Gastrocnemius medialis (tissue), 4 donors: ENCODE results near the gene ASMTL. TPM values are rescaled to one million over a fixed set of nuclear protein-coding genes. Genes with fewer than 3 reads are reported as not detected.

Source experiments
- ATAC-seq, 2 donors: fragments of 150-250 bp; one replicate each; pipeline ENCODE4 v1.9.1; 2016
- DNase-seq, 2 donors: peaks; one replicate each; pipeline ENCODE4 v3.0.0-alpha.2; 2019
- H3K27ac ChIP-seq, 4 donors: fragments of 200-600 bp; sonication (generic); 1 replicate in 1 of 4; 2 replicates in 3 of 4; pipeline ENCODE4 v1.5.1; 2016 to 2018; ENCODE audit warnings: mild to moderate bottlenecking in 2 of 4, moderate library complexity in 1 of 4
- H3K27me3 ChIP-seq, 3 donors: fragments of 200-600 bp; sonication (generic) in 2 of 3; 1 replicate in 1 of 3; 2 replicates in 2 of 3; pipeline versions ENCODE4 v1.5.1 to v1.6.0; 2016 to 2019; ENCODE audit warnings: mild to moderate bottlenecking in 1 of 3, moderate library complexity in 1 of 3
- H3K36me3 ChIP-seq, 2 donors: fragments of 200-600 bp; sonication (generic) in 1 of 2; one replicate each; pipeline ENCODE4 v1.5.1; 2017 to 2018
- H3K4me1 ChIP-seq, 2 donors: fragments of 200-600 bp; sonication (generic) in 1 of 2; one replicate each; pipeline ENCODE4 v1.5.1; 2016 to 2017; ENCODE audit warnings: mild to moderate bottlenecking in 2 of 2
- H3K4me3 ChIP-seq, 4 donors: fragments of 200-600 bp; sonication (generic) in 3 of 4; 1 replicate in 1 of 4; 2 replicates in 3 of 4; pipeline ENCODE4 v1.5.1; 2016 to 2019; ENCODE audit warnings: mild to moderate bottlenecking in 2 of 4
- H3K9me3 ChIP-seq, 3 donors: fragments of 200-600 bp; sonication (generic) in 2 of 3; 1 replicate in 1 of 3; 2 replicates in 2 of 3; pipeline ENCODE4 v1.5.1; 2016 to 2019
- POLR2A ChIP-seq, 2 donors: fragments of 450-650 bp; IDR thresholded peaks; one replicate each; pipeline ENCODE4 v1.6.1; 2017; ENCODE audit warnings: antibody characterized with exemption in 2 of 2, mild to moderate bottlenecking in 2 of 2, moderate library complexity in 2 of 2
- in situ Hi-C, 4 donors: fragments of 200-750 bp; cut with MboI; loops; one replicate each; pipeline versions ENCODE4 v1.15.0 to v1.8.0; 2017; ENCODE audit warnings: low sequenced_read_pairs in 4 of 4
- intact Hi-C: fragments of 100-400 bp; cut with DNase I; formaldehyde crosslinking; loops from one replicate; pipeline ENCODE4 v1.15.1; 2023; ENCODE audit warnings: low total_unique reads
- total RNA-seq, 4 donors: library from RNA; depleted of rRNA; stranded (reverse); fragments of >200 nt; gene quantifications; one replicate each; pipeline versions ENCODE4 v1.1.0 to v1.2.3, GENCODE V29; 2016
- TF ChIP-seq, protein P1 (sequence below), 5 experiments: fragments of 450-650 bp in 3 of 5; fragments of 200-600 bp in 2 of 5; sonication (generic) in 2 of 5; IDR thresholded peaks in 4 of 5; conservative IDR thresholded peaks in 1 of 5; 1 replicate in 4 of 5; 2 replicates in 1 of 5; pipeline ENCODE4 v1.5.1; 2016 to 2019; ENCODE audit warnings: antibody characterized with exemption in 5 of 5, mild to moderate bottlenecking in 3 of 5, moderate library complexity in 3 of 5

The ASMTL gene
- total RNA-seq, 4 donors from 2014 or later: 13.6 to 19.5 (median 13.9) TPM

DNA sequence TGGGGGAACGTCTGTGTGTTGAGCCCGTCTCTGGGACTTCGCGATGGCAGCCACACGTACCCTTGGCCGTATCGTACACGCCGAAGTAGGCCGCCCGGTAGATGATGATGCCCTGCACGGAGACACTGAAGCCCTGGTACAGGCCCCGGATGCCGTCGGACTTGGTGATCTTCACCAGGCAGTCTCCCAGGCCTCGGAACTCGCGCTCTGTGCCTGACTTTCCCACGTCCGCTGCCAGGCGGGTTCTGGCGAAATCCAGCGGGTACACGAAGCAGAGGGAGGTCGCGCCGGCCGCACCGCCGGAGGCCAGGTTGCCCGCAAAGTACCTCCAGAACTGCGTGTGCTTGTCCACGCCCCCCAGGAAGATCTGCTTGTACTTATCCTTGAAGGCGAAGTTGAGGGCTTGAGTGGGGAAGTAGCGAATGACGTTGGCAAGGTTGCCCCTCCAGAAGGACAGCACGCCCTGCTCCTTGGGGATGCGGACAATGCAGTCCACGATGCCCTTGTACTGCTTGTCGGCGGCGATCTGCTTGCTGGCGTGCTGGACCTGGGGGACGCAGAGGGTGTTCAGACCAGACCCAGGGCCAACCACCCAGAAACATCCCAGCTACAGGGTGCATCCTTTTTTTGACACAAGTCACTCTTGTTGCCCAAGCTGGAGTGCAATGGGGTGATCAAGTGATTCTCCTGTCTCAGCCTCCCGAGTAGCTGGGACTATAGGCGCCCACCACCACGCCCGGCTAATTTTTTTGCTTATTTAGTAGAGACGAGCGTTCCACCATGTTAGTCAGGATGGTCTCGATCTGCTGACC lies 63.3 kb downstream of the ASMTL start:
- no peak overlapping the region for H3K4me3 ChIP-seq
- H3K27ac ChIP-seq: no peak overlapping the region
- H3K36me3 ChIP-seq: peaks cover 2 to 65% of the 10 kb centered on the region in 2 donors
- in situ Hi-C loops: no loop called here
- TF ChIP-seq, protein P1, sequence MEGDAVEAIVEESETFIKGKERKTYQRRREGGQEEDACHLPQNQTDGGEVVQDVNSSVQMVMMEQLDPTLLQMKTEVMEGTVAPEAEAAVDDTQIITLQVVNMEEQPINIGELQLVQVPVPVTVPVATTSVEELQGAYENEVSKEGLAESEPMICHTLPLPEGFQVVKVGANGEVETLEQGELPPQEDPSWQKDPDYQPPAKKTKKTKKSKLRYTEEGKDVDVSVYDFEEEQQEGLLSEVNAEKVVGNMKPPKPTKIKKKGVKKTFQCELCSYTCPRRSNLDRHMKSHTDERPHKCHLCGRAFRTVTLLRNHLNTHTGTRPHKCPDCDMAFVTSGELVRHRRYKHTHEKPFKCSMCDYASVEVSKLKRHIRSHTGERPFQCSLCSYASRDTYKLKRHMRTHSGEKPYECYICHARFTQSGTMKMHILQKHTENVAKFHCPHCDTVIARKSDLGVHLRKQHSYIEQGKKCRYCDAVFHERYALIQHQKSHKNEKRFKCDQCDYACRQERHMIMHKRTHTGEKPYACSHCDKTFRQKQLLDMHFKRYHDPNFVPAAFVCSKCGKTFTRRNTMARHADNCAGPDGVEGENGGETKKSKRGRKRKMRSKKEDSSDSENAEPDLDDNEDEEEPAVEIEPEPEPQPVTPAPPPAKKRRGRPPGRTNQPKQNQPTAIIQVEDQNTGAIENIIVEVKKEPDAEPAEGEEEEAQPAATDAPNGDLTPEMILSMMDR (IDR thresholded peaks at IDR 0.05 in 4 of 5, conservative IDR thresholded peaks at IDR 0.05 in 1 of 5): no peak
- no peak for TF ChIP-seq POLR2A (IDR thresholded peaks at IDR 0.05)
- H3K27me3 ChIP-seq: no peaks in the 10 kb centered on the region
- no peak for ATAC-seq
- peaks cover 35 to 54% of the 10 kb centered on the region in 2 donors for H3K4me1 ChIP-seq
- DNase-seq: peak in 1 of 2 donors; percentile 17
- H3K9me3 ChIP-seq: no peaks in the 10 kb centered on the region
- intact Hi-C loops: no loop called here

DNA sequence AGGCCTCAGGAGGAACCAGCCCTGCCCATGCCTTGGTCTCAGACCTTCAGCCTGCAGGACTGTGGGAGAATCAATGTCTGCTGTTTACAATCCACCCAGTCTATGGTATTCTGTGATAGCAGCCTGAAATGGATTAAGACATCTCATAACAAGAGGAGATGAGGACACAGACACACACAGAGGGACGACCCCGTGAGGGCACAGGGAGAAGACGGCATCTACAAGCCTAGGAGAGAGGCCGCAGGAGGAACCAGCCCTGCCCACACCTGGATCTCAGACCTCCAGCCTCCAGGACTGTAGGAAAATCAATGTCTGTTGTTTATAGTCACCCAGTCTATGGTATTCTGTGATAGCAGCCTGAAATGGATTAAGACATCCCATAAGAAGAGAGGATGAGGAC lies 64.1 kb downstream of the ASMTL start:
- DNase-seq (peak in 1 of 2 donors; percentile 8), ATAC-seq (no peak)
- Histone ChIP-seq H3K27ac (peak overlapping the region in 1 of 4 donors; percentile 12), H3K36me3 (peaks cover 2 to 67% of the 10 kb centered on the region in 2 donors), H3K4me3 (no peak overlapping the region), H3K4me1 (peaks cover 34 to 47% of the 10 kb centered on the region in 2 donors), H3K9me3 (no peaks in the 10 kb centered on the region), H3K27me3 (no peaks in the 10 kb centered on the region)
- in situ Hi-C loops (no loop called here), intact Hi-C loops (no loop called here)
- TF ChIP-seq POLR2A (IDR thresholded peaks at IDR 0.05): no peak
- TF ChIP-seq, protein P1 (IDR thresholded peaks at IDR 0.05 in 4 of 5, conservative IDR thresholded peaks at IDR 0.05 in 1 of 5): no peak

DNA sequence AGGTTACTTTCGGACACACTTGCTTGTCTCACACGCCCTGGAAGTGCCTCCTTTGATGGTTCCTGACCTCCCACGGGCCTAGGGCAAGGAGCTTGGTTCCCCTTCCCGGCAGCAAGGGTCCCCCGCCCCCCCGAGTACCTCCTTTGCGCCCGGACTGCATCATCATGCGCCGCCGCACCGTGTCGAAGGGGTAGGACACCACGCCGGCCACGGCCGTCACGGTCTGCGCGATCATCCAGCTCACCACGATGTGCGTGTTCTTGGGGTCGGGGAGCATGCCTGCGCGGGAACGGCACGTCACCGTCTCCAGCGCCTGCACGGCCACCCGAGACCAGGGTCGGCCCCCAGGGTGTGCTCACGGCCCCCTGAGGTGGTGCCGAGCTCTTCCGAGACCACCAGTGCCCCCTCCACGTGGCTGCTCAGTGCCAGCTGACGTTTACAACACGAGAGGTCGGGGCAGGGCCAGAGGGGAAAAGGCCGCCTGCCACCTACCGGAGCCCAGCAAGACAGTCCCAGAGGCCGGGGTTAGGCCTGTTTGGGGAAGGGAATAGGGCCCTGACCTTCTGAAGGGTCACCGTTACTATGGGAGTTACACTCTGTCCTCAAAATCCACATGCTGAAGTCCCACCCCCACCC lies 65.5 kb downstream of the ASMTL start:
- ATAC-seq (no peak), DNase-seq (peak in 1 of 2 donors; percentile 10)
- in situ Hi-C loops (no loop called here), intact Hi-C loops (no loop called here)
- H3K27ac ChIP-seq: peak overlapping the region in 1 of 4 donors; percentile 22
- H3K36me3 ChIP-seq: peaks cover 2 to 71% of the 10 kb centered on the region in 2 donors
- TF ChIP-seq POLR2A (IDR thresholded peaks at IDR 0.05): no peak
- TF ChIP-seq, protein P1 (IDR thresholded peaks at IDR 0.05 in 4 of 5, conservative IDR thresholded peaks at IDR 0.05 in 1 of 5): no peak
- no peaks in the 10 kb centered on the region for H3K27me3 ChIP-seq
- peaks cover 29 to 39% of the 10 kb centered on the region in 2 donors for H3K4me1 ChIP-seq
- H3K9me3 ChIP-seq: no peaks in the 10 kb centered on the region
- H3K4me3 ChIP-seq: no peak overlapping the region

DNA sequence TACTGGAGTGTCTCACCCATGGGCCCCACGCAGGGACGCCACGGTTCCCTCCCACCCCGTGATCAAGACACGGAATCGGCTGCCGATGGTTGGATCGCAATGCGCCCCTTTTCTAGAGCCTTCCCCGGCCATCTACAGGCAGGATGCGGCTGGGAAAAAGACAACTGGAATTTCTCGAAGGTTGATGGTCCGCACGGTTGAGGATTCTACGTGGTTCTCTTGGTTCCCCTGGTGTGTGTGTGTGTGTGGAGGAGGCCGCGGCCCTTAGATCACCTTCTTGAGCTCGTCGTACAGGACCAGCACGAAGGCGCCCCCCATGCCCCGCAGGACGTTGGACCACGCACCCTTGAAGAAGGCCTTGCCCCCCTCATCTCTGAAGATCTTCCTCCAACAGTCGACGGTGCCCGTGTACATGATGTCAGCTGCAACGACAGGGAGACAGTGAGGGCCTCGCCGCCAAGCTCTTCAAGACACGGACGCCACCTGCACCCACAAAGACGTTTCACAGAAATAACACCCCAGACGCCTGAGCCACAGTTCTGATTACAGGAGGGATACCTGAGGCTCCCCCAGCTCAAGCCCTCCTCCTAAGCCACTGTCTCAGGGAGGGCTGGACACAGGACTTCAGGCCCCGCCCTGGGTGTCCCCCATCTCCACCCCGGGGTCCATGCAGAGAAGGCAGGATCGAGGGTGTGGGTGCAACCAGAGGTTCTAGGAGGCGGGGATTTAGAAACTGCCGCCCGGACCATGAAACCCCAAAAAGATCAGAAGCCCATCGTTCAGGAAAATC lies 66.2 kb downstream of the ASMTL start:
- in situ Hi-C loops: no loop called here
- Histone ChIP-seq H3K9me3 (no peaks in the 10 kb centered on the region), H3K36me3 (peaks cover 2 to 71% of the 10 kb centered on the region in 2 donors), H3K4me3 (no peak overlapping the region), H3K27ac (no peak overlapping the region), H3K27me3 (no peaks in the 10 kb centered on the region), H3K4me1 (peaks cover 29 to 39% of the 10 kb centered on the region in 2 donors)
- no peak for ATAC-seq
- TF ChIP-seq POLR2A (IDR thresholded peaks at IDR 0.05): no peak
- TF ChIP-seq, protein P1 (IDR thresholded peaks at IDR 0.05 in 4 of 5, conservative IDR thresholded peaks at IDR 0.05 in 1 of 5): no peak
- intact Hi-C loops: no loop called here
- peak in 1 of 2 donors; percentile 10 for DNase-seq
